H54 (cell line): ENCODE results near the gene CD2AP.
"Not testable (repeated sequence)": the region's sequence is repeated elsewhere in the genome, so short reads cannot be mapped to it uniquely, and the experiment has no call there.

Experiments
- DNase-seq: peaks from one replicate; pipeline ENCODE4 v3.0.0; 2011; ENCODE audit warnings: low spot score, mixed read lengths; ENCODE audit not compliant: insufficient read length
- FAIRE-seq: peaks from 3 replicates; lab custom pipeline; 2011; peaks lifted over from hg19 to GRCh38; lab: Jason Lieb, UNC
- POLR2A ChIP-seq: IDR thresholded peaks from 2 replicates; pipeline ENCODE4 v1.6.1; 2011; ENCODE audit warnings: low read depth, mild to moderate bottlenecking, low read length

Gene CD2AP

DNA sequence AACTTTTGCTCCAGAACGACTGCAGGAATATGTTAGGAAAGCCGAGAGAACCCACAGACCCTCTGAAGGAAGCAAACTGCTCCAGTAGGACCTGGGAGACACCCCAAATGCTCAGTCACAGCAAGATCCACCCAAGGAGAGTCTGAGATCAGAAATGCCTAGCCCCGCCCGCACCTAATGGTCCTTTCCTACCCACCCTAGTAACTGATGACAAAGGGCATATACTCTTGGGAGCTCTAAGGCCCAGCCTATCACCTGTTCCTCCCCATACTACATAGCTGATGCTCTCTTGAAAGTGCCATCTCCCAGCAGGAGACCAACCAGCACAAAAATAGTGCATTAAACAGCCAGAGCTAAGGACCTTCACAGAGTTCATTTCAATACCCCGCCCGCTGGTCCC, 67.6 kb downstream of the CD2AP start:
- no peak for DNase-seq
- TF ChIP-seq POLR2A = no peak
- FAIRE-seq = no peak

DNA sequence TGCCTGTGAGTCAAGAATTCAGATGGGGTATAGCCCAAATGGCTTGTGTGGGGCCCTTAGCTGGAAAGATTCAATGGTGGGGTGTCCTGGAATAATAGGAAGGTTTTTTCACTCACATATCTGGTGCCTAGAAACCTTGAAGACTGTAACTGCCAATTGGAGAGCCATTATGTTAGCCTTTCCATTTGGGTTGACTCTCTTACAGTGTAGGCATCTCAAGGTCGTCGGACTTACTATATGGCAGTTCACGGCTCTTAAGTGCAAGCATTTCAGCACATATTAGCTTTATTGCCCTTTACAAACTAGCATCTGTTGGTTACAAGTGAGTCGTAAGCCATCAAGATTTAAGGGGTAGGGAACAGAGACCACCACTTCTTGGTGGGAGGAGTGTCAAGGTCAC, 74.1 kb downstream of the CD2AP start:
- FAIRE-seq (no peak), DNase-seq (no peak)
- no peak for TF ChIP-seq POLR2A

DNA sequence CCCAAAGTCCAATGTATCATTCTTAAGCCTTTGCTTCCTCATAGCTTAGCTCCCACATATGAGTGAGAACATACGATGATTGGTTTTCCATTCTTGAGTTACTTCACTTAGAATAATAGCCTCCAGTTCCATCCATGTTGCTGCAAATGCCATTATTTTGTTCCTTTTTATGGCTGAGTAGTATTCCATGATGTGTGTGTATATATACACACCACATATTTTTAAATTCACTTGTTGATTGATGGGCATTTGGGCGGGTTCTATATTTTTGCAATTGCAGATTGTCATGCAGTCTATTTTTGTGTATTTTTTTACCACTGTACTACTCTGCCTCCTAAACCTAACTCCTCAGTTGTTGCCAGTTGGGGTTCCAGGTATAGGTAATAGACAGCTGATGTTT, 74.7 kb downstream of the CD2AP start:
- no peak for DNase-seq
- no peak for TF ChIP-seq POLR2A
- peak; percentile 52 for FAIRE-seq

DNA sequence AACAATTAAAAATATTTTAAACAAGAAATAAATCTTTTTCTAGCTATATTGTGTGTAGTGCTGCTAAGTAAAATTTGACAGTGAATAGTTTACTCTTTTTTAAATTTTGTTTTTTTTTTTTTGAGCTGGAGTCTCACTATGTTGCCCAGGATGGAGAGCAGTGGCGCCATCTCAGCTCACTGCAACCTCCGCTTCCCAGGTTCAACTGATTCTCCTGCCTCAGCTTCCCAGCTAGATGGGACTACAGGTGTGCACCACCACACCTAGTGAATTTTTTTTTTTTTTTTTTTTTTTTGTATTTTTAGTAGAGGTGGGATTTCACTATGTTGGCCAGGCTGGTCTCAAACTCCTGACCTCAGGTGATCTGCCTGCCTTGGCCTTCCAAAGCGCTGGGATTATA, 75.7 kb downstream of the CD2AP start:
- DNase-seq, FAIRE-seq: not testable (repeated sequence)

DNA sequence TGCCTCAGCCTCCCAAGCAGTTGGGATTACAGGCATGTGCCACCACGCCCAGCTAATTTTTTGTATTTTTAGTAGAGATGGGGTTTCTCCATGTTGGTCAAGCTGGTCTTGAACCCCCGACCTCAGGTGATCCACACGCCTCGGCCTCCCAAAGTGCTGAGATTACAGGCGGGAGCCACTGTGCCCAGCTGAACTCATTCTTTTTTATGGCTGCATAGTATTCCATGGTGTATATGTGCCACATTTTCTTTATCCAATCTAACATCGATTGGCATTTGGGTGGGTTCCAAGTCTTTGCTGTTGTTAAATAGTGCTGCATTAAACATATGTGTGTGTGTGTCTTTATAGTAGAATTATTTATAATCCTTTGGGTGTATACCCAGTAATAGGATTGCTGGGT, 78.9 kb downstream of the CD2AP start:
- DNase-seq, FAIRE-seq: not testable (repeated sequence)

DNA sequence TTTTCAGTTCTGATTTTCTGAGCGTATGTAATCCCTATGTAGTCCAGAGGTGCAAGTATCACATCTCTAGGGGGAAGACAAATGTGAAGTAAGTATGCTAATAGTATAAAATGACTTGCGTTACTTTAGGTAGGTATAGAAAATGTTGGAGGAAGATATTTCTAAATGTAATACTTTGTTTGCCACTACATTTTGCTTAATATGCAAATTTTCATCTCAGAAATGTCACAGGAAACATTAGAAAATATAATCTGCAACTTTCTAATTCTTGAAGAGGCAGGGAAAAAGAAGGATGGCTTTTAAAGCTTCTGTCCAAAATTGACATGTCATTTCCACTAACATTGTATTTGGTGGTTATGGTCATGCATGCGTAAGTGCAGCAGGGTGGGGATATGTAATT, 85.6 kb downstream of the CD2AP start:
- no peak for TF ChIP-seq POLR2A
- DNase-seq (no peak), FAIRE-seq (no peak)

DNA sequence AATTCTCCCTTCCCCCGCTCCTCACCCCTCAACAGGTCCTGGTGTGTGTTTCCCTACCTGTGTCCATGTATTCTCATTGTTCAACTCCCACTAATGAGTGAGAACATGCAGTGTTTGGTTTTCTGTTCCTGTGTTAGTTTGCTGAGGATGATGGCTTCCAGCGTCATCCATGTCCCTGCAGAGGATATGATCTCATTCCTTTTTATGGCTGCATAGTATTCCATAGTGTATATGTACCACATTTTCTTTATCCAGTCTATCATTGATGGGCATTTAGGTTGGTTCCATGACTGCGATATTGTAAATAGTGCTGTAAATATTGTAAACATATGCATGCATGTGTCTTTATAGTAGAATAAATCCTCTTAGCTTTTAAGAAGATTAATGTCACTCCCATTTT, 89.0 kb downstream of the CD2AP start:
- not testable (repeated sequence) for DNase-seq, FAIRE-seq

DNA sequence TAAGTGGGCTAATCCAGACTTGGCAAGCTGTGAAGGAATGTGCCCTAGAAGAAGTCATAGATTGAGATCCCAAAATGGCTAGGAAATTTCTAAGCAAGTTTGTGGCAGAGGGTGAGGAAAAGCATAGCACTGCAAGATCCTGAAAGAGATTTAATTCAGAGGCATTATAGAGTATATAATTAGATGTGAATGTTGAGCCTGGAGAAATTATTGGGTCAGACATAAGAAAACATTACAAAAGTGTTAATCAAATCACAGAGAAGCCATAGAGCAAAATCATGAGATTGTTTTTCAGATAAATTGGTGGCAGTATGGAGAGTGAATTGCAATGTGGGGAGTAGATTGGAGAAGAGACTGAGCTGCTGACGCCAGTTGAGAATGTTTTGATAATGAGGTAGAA, 90.0 kb downstream of the CD2AP start:
- FAIRE-seq (peak; percentile 20), DNase-seq (no peak)

DNA sequence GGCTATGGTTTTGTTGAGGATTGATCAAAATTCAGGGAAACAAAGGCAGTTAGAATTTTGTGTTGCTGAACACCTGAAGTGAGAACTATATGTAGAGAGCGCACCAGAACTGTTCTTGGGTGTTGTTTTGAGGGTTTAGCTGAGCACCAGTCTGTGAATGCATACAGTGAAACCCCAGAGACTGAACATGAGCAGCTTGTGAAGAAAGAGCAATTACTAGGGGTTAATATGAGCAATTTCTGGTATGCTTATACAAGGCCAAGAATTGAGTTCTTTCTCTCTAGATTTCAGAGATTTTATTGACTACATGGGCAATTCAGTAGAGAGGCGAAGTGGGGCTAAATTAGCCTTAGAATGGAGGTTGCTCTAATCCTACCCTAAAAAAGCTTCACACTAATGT, 93.9 kb downstream of the CD2AP start:
- FAIRE-seq = no peak
- TF ChIP-seq POLR2A = no peak
- no peak for DNase-seq

More for the DNA sequence above, 90.0 kb downstream of the CD2AP start:
- TF ChIP-seq POLR2A = no peak

DNA sequence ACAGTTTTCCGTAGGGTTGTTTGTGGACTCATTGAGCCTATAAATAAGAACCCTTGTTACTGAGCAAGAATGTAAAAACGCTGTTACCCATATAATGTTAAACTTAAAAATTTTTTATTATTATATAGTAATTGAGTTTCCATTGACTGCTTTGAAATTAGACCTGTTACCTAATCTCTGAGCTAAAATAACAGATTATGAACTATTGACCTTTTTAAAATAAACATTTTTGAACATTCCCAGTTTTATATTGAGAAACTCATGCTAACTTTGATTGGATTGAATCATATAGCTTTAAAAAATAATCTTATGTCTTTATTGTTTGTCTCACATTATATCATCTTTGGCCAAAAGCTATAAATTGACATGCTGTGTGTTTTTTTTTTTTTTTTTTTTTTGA, 95.5 kb downstream of the CD2AP start:
- TF ChIP-seq POLR2A = no peak
- FAIRE-seq = no peak
- no peak for DNase-seq

DNA sequence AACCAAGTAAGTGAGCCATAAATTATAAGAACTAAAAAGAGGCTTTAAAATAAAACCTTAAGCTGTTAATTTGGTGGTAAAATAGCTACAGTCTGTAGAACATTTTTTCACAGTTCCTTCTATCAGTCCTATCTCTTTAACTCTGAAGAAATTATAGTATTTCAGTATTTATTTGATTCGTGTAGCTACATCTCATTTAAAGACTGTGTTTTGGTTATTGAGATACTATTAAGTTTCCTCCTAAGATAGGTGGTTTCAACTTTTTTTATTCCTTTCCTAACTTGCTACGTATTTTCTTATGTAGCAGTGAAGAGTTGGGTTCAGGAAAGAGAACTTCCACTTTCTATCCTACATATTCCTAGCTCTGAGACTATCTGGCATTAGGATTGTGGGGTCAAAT, 97.2 kb downstream of the CD2AP start:
- no peak for DNase-seq

DNA sequence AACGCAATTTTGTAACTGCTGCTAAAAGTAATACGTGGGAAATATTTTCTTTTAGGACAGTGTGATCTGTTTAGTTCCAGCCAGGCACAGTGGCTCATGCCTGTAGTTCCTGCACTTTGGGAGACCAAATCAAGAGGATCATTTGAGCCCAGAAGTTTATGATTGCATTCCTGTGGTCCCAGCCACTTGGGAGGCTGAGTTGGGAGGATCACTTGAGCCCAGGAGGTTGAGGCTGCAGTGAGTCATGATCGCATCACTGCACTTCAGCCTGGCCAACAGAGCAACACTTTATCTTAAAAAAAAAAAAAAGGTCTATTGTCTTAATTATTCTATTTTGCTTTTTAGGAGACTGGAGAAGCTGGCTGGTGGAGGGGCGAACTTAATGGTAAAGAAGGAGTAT, 101.5 kb downstream of the CD2AP start:
- no peak for FAIRE-seq
- TF ChIP-seq POLR2A = no peak

More for the DNA sequence above, 97.2 kb downstream of the CD2AP start:
- no peak for TF ChIP-seq POLR2A
- peak; percentile 50 for FAIRE-seq

DNA sequence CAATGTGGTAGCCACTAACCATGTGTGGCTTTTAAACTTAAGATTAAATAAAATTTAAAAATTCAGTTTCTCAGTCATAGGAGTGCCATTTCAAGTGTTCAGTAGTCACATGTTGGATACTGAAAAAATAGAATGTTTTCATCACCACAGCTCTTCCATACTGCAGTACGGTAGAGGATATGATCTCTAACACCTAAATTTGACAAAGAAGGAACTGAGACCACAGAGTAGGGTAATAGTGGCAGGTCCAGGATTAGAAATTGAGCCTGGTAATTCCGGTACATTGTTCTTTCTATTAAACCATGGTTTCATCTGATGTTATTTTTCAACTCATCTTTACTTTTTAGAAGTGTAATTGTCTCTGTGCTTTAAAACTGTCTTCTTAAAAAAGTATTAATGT, 104.0 kb downstream of the CD2AP start:
- DNase-seq (no peak), FAIRE-seq (no peak)
- TF ChIP-seq POLR2A = no peak

More for the DNA sequence above, 101.5 kb downstream of the CD2AP start:
- DNase-seq = no peak

DNA sequence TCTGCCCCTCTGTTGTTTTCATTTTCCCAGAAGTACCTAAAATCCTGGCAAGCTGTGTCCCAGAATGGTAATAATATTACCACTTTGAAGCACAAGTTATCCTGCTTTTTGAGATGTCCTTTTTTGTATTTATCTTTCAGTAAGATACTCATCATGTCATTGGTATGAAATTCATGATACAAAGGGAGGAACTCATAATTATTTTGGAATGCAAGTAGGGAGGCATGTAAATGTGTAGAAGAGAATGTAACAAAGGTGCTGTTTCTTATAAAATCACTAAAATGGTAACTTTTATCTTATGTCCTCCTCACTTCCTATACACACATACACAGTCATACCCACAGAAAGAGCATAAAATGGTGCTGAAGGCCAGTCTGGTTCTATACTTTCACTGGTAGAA, 109.9 kb downstream of the CD2AP start:
- DNase-seq (no peak), FAIRE-seq (peak; percentile 23)
- TF ChIP-seq POLR2A = no peak

DNA sequence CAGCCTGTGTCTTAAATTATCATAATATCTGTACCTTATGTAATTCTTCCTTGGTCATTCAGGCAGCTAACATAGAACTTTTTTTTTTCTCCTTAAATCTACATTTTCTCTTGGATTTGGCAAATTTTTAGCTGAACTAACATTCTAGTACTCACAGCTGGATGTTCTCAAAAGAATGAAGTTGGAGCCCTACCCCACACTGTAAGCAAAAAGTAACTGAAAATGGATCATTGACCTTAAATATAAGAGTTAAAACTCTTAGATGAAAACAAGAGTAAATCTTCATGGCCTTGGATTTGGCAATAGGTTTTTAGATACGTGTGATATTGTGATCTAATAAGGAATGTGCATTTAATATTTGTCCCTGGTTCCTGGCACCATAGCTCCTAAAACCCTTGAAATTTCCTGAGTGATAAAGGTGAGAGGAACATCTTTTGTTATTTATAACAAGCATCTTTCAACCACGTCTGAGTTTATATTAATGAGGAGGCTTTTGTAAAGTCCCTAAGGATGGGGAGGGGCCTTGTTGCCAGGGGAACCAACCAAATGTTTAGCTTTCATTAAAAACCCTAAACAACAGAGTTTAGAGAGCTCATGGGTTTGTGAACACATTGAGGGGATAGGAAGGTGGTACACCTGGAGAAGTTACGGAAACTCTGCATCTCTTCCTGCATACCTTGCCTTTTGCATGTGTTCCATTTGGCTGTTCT, 114.7 kb downstream of the CD2AP start:
- DNase-seq = no peak
- no peak for FAIRE-seq
- TF ChIP-seq POLR2A = no peak
